Measurements from ENCODE around the gene PROCA1. TPM values are rescaled to one million over a fixed set of nuclear protein-coding genes. Genes with fewer than 3 reads are reported as not detected.
A peak's percentile ranks its signal among the peaks of the same experiment; 100 is the strongest.

The PROCA1 gene
- total RNA-seq, 2 experiments from 2014 or later: 4.5 to 4.6 TPM

DNA sequence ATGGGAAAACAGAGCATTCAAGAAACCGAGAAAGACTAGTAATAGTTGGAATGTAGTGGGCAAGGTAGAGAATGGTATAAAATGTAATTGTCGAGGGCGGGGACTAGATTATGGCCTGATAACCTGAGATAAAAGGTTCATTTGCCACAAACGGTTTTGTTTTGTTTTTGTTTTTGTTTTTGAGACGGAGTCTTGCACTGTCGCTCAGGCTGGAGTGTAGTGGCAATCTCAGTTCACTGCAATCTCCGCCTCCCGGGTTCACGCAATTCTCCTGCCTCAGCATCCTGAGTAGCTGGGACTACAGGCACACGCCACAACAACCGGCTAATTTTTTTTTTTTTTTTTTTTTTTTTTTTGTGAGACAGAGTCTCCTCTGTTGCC, 18.3 kb upstream of the PROCA1 start:
- Histone ChIP-seq H4K20me1 (ENCODE audit: insufficient read depth, low read length) (no peaks in the 10 kb centered on the region), H3K27ac (ENCODE audit: low read depth, low read length, poor library complexity, severe bottlenecking) (peak overlapping the region; percentile 94), H3K4me3 (ENCODE audit: low read depth, low read length, poor library complexity, severe bottlenecking) (no peak overlapping the region), H3K36me3 (ENCODE audit: insufficient read depth, low read length) (peaks cover 14% of the 10 kb centered on the region), H2AFZ (ENCODE audit: low read length) (no peak overlapping the region), H3K4me1 (ENCODE audit: insufficient read depth, low read length, poor library complexity, severe bottlenecking) (peaks cover 55% of the 10 kb centered on the region), H3K4me2 (ENCODE audit: low read length) (peak overlapping the region; percentile 96; the same call in 1 of the 2 replicates), H3K79me2 (ENCODE audit: insufficient read depth, low read depth, low read length) (no peaks in the 10 kb centered on the region; the same call in 1 of the 2 replicates), H3K9me3 (ENCODE audit: low read length) (no peaks in the 10 kb centered on the region), H3K9me2 (ENCODE audit: insufficient read depth, low read length) (no peaks in the 10 kb centered on the region)
- DNase-seq (ENCODE audit: low spot score): no peak
- no peak for TF ChIP-seq EZH2phosphoT487 (IDR thresholded peaks at IDR 0.05; ENCODE audit: borderline replicate concordance, low read depth, low read length)
- POLR2A ChIA-PET: interaction anchor here (0.6 kb wide), 1 partner anchor 10 kb away, joined by 4 read pairs; no protein-coding TSS in a partner anchor
- BruUV-seq (replicated peaks): no TSS peak
- intact Hi-C loops (cut with micrococcal nuclease; ENCODE audit: unreplicated experiment): loop anchor here (5.0 kb wide), 2 partner anchors 32 to 122 kb away; no protein-coding TSS in a partner anchor
- CTCF ChIA-PET (ENCODE audit: unreplicated experiment): no interaction called here

DNA sequence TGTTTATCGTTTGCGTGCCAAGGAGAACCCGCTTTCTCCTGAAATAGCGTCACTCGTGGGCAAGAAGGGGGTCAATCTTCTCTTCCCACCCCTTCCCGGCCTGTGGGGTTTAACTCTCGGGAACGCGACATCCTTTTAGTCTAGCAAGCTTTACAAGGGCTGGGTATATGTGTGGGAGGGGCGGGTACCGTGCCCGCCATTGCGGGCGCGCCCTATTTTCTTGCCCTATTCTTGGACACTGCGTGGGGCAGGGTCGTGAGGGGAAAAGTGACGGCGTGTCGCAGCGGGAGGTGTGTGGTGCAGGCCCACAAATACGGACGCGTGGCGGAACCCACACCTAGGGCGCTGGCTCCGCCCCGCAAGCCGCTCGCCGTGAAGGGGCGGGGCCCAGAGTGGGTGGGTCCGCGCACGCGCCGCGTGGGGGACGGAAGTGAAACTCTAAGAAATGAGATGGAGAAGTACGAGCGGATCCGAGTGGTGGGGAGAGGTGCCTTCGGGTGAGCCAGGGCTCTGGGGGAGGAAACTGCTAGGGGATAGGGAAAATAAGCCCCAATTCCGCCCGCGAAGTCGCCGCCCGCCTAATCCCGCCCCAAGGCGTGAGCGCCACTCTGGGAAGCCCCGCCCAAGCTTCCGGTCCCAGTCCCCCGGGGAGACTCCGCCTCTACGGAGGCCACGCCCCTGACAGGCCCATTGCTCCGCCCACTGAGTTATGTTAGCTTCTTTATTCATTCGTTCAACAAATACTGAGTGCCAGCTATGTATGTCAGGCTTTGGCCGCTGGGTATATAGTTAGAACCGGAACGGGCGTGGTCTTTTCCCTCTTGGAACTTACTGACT, 16.9 kb upstream of the PROCA1 start, which contains the start of gene NEK8:
Gene NEK8, plus strand, starts transcription at position 425 of the 837 bp plus-strand sequence. Its CDS starts 26 bp downstream, at position 451.
- no peaks in the 10 kb centered on the region; the same call in 1 of the 2 replicates for H3K79me2 ChIP-seq (ENCODE audit: insufficient read depth, low read depth, low read length)
- intact Hi-C loops (cut with micrococcal nuclease; ENCODE audit: unreplicated experiment): loop anchor here (1.0 to 5.0 kb wide), 5 partner anchors 10 to 175 kb away; partner anchors contain the start of gene DHRS13
- no peaks in the 10 kb centered on the region for H3K9me3 ChIP-seq (ENCODE audit: low read length)
- H3K4me2 ChIP-seq (ENCODE audit: low read length): peak within 1 kb of the TSS; percentile 96
- H3K36me3 ChIP-seq (ENCODE audit: insufficient read depth, low read length): peaks cover 23% of the 10 kb centered on the region
- TF ChIP-seq, protein P1, sequence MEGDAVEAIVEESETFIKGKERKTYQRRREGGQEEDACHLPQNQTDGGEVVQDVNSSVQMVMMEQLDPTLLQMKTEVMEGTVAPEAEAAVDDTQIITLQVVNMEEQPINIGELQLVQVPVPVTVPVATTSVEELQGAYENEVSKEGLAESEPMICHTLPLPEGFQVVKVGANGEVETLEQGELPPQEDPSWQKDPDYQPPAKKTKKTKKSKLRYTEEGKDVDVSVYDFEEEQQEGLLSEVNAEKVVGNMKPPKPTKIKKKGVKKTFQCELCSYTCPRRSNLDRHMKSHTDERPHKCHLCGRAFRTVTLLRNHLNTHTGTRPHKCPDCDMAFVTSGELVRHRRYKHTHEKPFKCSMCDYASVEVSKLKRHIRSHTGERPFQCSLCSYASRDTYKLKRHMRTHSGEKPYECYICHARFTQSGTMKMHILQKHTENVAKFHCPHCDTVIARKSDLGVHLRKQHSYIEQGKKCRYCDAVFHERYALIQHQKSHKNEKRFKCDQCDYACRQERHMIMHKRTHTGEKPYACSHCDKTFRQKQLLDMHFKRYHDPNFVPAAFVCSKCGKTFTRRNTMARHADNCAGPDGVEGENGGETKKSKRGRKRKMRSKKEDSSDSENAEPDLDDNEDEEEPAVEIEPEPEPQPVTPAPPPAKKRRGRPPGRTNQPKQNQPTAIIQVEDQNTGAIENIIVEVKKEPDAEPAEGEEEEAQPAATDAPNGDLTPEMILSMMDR (conservative IDR thresholded peaks at IDR 0.05; ENCODE audit: low read length): no peak
- TF ChIP-seq EZH2phosphoT487 (IDR thresholded peaks at IDR 0.05; ENCODE audit: borderline replicate concordance, low read depth, low read length): no peak
- no peaks in the 10 kb centered on the region for H4K20me1 ChIP-seq (ENCODE audit: insufficient read depth, low read length)
- peak within 1 kb of the TSS; percentile 63 for H2AFZ ChIP-seq (ENCODE audit: low read length)
- no TSS peak for BruUV-seq (replicated peaks)
- POLR2A ChIA-PET: interaction anchor here (0.6 to 4.1 kb wide), 10 partner anchors 9 to 412 kb away, joined by 3 to 56 read pairs (median 6); partner anchors contain the start of gene RPL23A
- H3K4me1 ChIP-seq (ENCODE audit: insufficient read depth, low read length, poor library complexity, severe bottlenecking): peaks cover 63% of the 10 kb centered on the region
- peak within 1 kb of the TSS; percentile 94 for H3K27ac ChIP-seq (ENCODE audit: low read depth, low read length, poor library complexity, severe bottlenecking)
- peak; percentile 95 for DNase-seq (ENCODE audit: low spot score)
- no peaks in the 10 kb centered on the region for H3K9me2 ChIP-seq (ENCODE audit: insufficient read depth, low read length)
- CTCF ChIA-PET (ENCODE audit: unreplicated experiment): interaction anchor here (0.6 to 3.5 kb wide), 7 partner anchors 9 to 183 kb away, joined by 3 to 27 read pairs (median 9); partner anchors contain the start of gene RPL23A
- peak within 1 kb of the TSS; percentile 69 for H3K4me3 ChIP-seq (ENCODE audit: low read depth, low read length, poor library complexity, severe bottlenecking)

All from OCI-LY7 (cell line).